Activated T-helper 17 cell treated with anti-CD3 and anti-CD28 coated beads, Interleukin-2, amount 50 U/mL, for 72 hours (primary cell): Measurements from ENCODE around the gene AUH. TPM values are rescaled to one million over a fixed set of nuclear protein-coding genes. Genes with fewer than 3 reads are reported as not detected.

Experiments used
- ATAC-seq: fragments of 150-1000 bp; cut with Tn5 transposase; replicated peaks from 2 replicates; pipeline ENCODE4 v1.10.0; 2021; ENCODE audit warnings: mild to moderate bottlenecking, moderate library complexity
- H3K27ac Mint-ChIP-seq: one replicate; pipeline ENCODE4 v1.8.0; 2022; ENCODE audit warnings: mixed read lengths
- H3K27me3 Mint-ChIP-seq: one replicate; pipeline ENCODE4 v1.8.0; 2022; ENCODE audit warnings: mixed read lengths
- H3K36me3 Mint-ChIP-seq: one replicate; pipeline ENCODE4 v1.8.0; 2022; ENCODE audit warnings: low read depth, mild to moderate bottlenecking, mixed read lengths
- H3K4me1 Mint-ChIP-seq: one replicate; pipeline ENCODE4 v1.8.0; 2022; ENCODE audit warnings: mixed read lengths
- H3K4me3 Mint-ChIP-seq: one replicate; pipeline ENCODE4 v1.8.0; 2022; ENCODE audit warnings: mild to moderate bottlenecking, mixed read lengths
- H3K9me3 Mint-ChIP-seq: one replicate; pipeline ENCODE4 v1.8.0; 2022; ENCODE audit warnings: mixed read lengths
- total RNA-seq, 2 donors: library from RNA; stranded (reverse); gene quantifications; one replicate each; pipeline ENCODE4 v1.2.3, GENCODE V29; 2022

The AUH gene
- total RNA-seq, 2 donors from 2014 or later = 38.2 to 45.7 TPM

DNA sequence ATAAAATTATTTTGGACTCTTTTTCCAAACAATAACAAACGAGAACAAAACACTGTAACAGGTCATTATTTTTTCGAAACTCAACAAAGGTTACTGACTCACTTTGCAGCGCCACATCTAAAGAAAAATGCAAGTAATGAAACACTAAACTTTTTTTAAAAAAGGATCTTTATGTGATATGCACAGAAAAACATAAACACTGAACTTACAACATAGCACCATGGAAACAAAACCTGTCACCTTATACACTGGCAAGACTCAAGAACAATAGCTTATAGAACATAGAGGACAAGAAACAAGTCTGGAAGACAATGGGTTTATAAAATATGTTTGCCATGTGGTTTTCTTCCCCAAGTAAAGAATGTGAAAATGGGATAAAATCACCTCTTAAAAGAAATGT lies 85.2 kb downstream of the AUH start:
- peak overlapping the region; percentile 75 for H3K27ac Mint-ChIP-seq
- no peak overlapping the region for H3K4me3 Mint-ChIP-seq
- H3K4me1 Mint-ChIP-seq = peaks cover 26% of the 10 kb centered on the region
- no peak for ATAC-seq
- H3K9me3 Mint-ChIP-seq = peaks cover 4% of the 10 kb centered on the region
- peaks cover 26% of the 10 kb centered on the region for H3K36me3 Mint-ChIP-seq
- no peaks in the 10 kb centered on the region for H3K27me3 Mint-ChIP-seq

DNA sequence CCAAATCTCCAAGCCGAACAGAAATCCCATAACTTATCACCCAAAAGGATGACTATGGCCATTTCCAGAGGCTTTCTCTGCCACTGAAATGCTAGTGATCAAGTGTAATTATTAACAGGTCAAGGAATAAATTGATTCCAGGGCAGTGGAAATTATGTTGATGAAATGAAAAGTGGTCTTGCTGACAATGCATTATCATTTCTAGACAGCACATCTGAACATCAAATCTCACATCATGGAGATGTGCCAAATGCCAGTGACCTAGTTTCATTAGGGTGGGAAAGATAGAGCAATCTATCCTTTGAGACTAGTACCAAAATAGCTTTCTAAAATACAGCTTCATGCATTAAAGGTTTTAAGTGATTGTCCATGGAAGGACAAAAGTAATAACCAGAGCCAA lies 86.1 kb downstream of the AUH start:
- H3K4me3 Mint-ChIP-seq = no peak overlapping the region
- no peaks in the 10 kb centered on the region for H3K27me3 Mint-ChIP-seq
- H3K27ac Mint-ChIP-seq = no peak overlapping the region
- ATAC-seq = no peak
- H3K4me1 Mint-ChIP-seq = peaks cover 26% of the 10 kb centered on the region
- H3K36me3 Mint-ChIP-seq = peaks cover 17% of the 10 kb centered on the region
- H3K9me3 Mint-ChIP-seq = peaks cover 4% of the 10 kb centered on the region

DNA sequence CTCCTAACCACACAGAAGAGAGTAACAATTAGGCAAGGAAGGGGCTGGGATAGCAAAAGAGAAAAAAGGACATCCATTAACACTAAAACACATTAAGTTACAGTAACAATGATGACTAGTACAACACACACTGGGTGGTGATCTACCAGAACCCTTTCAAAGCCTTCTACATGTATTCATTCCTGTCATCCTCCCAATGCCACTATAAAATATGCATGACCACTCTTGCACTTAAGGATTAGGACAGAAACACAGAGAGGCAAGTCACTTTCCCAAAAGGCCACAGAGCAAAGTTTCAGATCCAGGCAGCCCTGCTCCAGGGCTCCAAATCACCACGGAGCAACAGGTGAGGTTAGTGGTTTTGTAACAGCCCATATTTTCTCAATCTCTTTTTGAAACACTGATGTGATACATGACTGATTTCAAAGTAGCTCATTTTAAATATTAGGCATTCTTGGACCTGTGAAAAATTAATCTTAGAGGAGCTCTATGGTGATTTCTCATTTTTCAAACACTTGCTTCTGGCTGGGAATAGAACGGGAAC lies 86.7 kb downstream of the AUH start:
- Mint-ChIP-seq H3K27me3 (no peaks in the 10 kb centered on the region), H3K27ac (peak overlapping the region; percentile 43), H3K9me3 (peaks cover 4% of the 10 kb centered on the region), H3K4me1 (peaks cover 26% of the 10 kb centered on the region), H3K4me3 (no peak overlapping the region), H3K36me3 (peaks cover 17% of the 10 kb centered on the region)
- peak; percentile 51 for ATAC-seq

DNA sequence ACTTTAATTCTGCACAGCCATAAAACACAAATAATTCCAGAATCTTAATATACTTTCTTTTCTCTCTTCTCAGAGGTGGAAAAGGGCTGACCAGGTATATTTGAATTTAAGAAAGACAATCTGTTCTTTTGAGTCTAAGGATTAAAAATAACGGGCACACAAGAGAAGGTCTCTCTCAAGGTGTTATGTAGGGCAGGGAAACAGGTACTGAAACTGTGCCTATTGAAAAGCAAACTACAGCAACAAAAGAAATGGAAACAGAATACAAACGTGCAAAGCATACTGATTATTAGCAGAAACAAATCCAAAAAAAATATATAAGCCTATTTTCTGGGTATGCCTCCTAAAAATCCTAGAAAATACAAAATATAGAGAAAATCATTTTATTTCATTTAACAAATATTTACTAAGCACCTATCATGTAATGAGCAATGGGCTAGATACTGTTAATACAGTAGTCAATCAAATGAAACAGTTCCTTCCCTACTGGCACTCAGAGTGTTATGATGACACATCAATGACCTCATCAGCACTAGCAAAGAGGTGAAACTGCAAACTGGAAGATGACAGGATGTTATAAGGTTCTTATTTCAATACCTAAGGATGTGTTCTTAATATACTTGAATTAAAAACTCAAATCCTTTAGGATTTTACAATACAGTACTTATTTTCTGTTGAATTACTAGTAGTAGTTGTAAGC lies 87.7 kb downstream of the AUH start:
- no peaks in the 10 kb centered on the region for H3K27me3 Mint-ChIP-seq

DNA sequence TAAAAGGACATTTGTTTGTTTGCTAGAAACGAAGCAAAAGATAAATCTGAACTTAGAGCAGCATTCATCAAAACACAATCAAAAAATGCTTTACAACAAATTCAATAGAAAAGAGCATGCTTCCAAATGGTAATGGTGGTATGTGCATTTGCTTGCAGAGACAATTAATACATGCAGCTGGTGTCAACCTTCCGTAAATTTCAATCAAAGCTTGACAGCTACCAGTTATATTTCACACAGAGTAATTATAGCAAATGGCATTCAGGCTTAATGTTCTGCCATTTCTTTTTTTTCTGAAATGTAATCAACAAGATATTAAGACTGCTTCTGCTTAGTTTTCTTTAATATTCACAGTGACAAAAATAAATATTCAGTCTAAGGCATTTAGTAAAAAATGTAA lies 90.6 kb downstream of the AUH start:
- H3K4me1 Mint-ChIP-seq = peaks cover 23% of the 10 kb centered on the region
- no peaks in the 10 kb centered on the region for H3K9me3 Mint-ChIP-seq
- ATAC-seq = no peak
- H3K4me3 Mint-ChIP-seq = no peak overlapping the region
- peaks cover 16% of the 10 kb centered on the region for H3K36me3 Mint-ChIP-seq
- no peaks in the 10 kb centered on the region for H3K27me3 Mint-ChIP-seq
- no peak overlapping the region for H3K27ac Mint-ChIP-seq

More for the DNA sequence above, 87.7 kb downstream of the AUH start:
- H3K4me1 Mint-ChIP-seq = peaks cover 26% of the 10 kb centered on the region
- ATAC-seq = peak; percentile 96
- H3K27ac Mint-ChIP-seq = peak overlapping the region; percentile 43
- peaks cover 24% of the 10 kb centered on the region for H3K36me3 Mint-ChIP-seq
- no peaks in the 10 kb centered on the region for H3K9me3 Mint-ChIP-seq
- no peak overlapping the region for H3K4me3 Mint-ChIP-seq

DNA sequence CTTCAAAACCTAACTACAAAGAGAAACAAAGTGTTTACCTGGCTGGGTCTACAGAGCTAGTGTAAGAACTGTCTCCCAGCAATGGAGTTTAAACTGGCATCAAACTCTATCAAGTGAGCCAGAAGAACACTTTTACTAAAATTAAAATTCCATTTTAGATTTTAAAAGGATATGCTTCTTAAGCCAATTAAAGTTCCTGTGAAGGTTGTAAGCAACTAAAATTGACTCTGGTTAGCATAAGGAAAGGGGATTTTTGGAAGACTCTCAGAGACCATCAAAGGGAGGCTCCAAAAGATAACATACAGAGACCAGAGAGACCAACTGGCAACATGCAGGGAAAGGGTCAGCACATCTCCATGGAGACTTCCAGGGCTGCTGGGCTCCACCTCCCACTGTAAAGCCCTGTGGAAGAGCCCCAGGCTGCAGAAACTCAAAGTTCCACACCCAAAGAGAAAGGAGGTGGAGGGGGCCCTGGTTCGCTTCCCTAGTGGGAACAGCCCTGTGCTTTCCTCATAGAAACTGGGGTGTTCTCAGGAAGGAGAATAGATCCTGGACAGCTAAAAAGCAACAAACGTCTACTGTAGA lies 91.7 kb downstream of the AUH start:
- Mint-ChIP-seq H3K27ac (no peak overlapping the region), H3K4me1 (peaks cover 16% of the 10 kb centered on the region), H3K36me3 (peaks cover 21% of the 10 kb centered on the region), H3K27me3 (no peaks in the 10 kb centered on the region), H3K9me3 (peaks cover 4% of the 10 kb centered on the region), H3K4me3 (no peak overlapping the region)
- ATAC-seq = no peak

DNA sequence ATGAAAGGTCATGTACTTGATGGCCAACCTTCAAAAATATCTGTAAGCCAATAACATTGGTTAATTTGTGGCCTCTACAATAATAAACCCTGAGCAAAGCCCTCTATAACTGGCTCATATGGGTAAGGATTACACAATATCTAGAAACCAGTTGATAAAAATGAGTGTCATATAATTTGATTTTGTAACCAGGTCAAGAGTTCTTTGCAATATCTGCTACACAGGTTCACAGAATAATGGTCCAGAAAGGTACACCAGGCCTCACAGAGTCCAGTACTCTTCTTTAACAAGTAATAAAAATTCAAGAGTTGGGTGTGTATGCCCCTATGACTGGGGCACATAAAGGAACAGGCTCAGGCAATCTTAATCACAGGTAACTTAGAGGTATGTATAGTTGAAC lies 95.3 kb downstream of the AUH start:
- no peaks in the 10 kb centered on the region for H3K4me1 Mint-ChIP-seq
- H3K9me3 Mint-ChIP-seq = peaks cover 14% of the 10 kb centered on the region
- ATAC-seq = no peak
- no peak overlapping the region for H3K4me3 Mint-ChIP-seq
- no peak overlapping the region for H3K27ac Mint-ChIP-seq
- peaks cover 37% of the 10 kb centered on the region for H3K36me3 Mint-ChIP-seq
- no peaks in the 10 kb centered on the region for H3K27me3 Mint-ChIP-seq

DNA sequence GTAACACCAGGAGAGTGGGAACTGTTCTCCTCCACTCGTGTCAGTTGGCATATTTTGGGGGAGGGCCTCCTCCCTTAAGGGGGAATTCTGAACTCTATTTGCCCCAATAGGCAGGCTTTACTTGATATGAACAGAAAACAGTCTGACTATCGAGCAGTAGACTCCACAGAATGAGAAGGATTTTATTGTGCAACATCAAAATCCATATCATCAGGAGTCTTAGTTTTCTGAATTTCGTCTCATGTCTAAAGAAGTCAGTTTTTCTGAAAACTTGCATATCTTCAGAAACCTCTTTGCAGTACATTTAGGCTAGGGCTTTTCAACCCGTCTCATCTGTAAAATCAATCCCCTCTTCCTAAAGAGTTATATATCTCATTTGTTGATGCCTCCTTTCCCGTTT lies 96.2 kb downstream of the AUH start:
- H3K27me3 Mint-ChIP-seq = no peaks in the 10 kb centered on the region
- no peaks in the 10 kb centered on the region for H3K4me1 Mint-ChIP-seq
- H3K27ac Mint-ChIP-seq = no peak overlapping the region
- H3K4me3 Mint-ChIP-seq = no peak overlapping the region
- ATAC-seq = no peak
- peaks cover 14% of the 10 kb centered on the region for H3K9me3 Mint-ChIP-seq
- H3K36me3 Mint-ChIP-seq = peaks cover 42% of the 10 kb centered on the region

DNA sequence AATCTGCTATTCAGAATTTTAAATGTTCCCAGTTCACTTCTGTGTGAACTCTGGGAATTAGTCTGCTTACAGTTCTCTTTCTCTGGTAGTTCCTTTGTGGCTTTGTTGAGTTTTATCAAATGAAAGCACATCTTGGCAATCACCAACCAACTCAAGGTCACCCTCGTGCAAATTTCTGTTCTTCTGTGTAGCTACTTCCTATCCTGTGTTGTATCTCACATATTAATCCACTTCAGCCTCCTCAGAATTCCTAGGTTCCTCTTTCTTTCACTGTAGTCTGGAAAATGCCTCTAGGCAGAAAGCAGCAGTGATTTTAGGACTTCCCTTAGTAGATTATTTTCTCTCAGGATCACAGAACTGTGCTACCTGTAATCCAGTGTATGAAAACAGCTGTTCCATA lies 100.3 kb downstream of the AUH start:
- H3K9me3 Mint-ChIP-seq = peaks cover 14% of the 10 kb centered on the region
- no peak overlapping the region for H3K4me3 Mint-ChIP-seq
- no peak overlapping the region for H3K27ac Mint-ChIP-seq
- no peaks in the 10 kb centered on the region for H3K27me3 Mint-ChIP-seq
- no peak for ATAC-seq
- H3K4me1 Mint-ChIP-seq = peaks cover 12% of the 10 kb centered on the region
- H3K36me3 Mint-ChIP-seq = peaks cover 41% of the 10 kb centered on the region

DNA sequence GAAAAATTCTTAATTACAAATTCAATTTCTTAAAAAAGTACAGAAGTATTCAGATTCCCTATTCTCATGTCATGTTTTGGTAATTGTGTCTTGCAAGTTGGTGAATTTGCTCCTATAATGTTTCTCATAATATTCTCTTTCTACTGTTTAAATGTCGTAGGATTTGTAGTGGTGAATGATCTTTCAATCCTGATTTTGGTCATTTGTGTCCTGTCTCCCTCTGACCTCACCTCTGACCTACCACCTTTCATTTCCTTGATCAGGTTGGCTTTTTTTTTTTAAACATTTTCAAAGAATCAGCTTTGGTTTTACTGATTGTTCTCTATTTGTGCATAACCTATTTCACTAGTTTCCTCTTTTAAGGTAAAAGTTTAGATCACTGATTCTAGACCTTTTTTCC lies 102.6 kb downstream of the AUH start:
- ATAC-seq = peak; percentile 91

DNA sequence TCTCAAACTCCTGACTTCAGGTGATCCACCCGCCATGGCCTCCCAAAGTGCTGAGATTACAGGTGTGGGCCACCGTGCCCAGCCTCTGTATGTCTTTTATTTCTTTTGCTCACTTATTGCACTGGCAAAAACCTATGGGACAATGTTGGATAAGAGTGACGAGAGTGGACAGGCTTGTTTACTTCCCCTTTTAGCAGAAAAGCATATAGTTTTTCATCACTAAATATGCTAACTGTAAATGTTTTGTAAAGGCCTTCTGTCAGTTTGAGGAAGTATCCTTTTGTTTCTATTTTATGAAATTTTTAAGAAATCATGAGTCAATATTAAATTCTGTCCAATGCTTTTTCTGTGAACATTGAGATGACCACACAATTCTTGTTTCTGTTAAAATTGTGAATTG lies 103.3 kb downstream of the AUH start:
- ATAC-seq = no peak
- Mint-ChIP-seq H3K4me1 (peaks cover 19% of the 10 kb centered on the region), H3K27me3 (no peaks in the 10 kb centered on the region), H3K36me3 (peaks cover 20% of the 10 kb centered on the region), H3K4me3 (no peak overlapping the region), H3K9me3 (no peaks in the 10 kb centered on the region), H3K27ac (no peak overlapping the region)

More for the DNA sequence above, 102.6 kb downstream of the AUH start:
- Mint-ChIP-seq H3K27ac (peak overlapping the region; percentile 60), H3K4me1 (peaks cover 16% of the 10 kb centered on the region), H3K36me3 (peaks cover 27% of the 10 kb centered on the region), H3K27me3 (no peaks in the 10 kb centered on the region), H3K9me3 (peaks cover 4% of the 10 kb centered on the region), H3K4me3 (peak overlapping the region; percentile 6)

DNA sequence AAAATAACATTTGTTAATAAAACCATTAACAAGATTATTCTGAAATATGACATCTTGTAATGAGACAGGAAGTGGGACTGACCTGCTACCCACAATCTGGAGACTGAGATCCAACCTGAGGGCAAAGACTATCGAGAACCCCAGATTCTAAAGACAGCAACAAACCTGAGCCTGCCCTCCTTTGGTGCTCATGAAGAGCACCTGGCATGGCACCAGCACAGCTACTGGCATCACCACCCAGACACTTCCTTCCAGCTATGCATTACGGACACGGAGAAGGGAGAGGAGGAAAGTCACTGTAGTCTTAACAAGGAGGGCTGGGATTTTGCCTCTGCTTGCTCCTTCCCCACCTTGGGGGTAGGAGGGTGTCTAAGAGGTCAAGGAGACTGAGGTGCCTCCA lies 105.5 kb downstream of the AUH start:
- no peaks in the 10 kb centered on the region for H3K27me3 Mint-ChIP-seq
- H3K36me3 Mint-ChIP-seq = peaks cover 25% of the 10 kb centered on the region
- no peaks in the 10 kb centered on the region for H3K9me3 Mint-ChIP-seq
- ATAC-seq = peak; percentile 15
- peaks cover 19% of the 10 kb centered on the region for H3K4me1 Mint-ChIP-seq
- H3K27ac Mint-ChIP-seq = peak overlapping the region; percentile 32
- H3K4me3 Mint-ChIP-seq = no peak overlapping the region

DNA sequence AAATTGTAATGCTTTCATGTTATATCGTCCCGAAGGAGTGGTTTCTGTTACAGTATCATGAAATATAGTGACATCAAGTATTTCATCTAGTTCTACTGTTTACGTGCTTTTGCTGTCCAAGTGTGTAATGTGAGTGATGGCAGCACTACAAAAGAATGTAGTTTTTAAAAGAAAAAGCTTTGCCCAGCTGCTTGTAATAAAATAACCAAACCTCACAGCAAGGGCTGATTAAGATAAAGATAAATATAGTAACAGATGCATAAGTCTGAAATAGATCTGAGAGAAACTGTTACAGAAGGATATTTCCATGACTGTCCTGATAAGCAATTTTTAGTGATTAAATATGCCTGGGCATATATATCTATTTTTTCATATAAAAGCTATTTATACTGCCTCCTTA lies 106.4 kb downstream of the AUH start:
- no peak for ATAC-seq
- Mint-ChIP-seq H3K27ac (no peak overlapping the region), H3K9me3 (no peaks in the 10 kb centered on the region), H3K4me1 (peaks cover 18% of the 10 kb centered on the region), H3K4me3 (no peak overlapping the region), H3K36me3 (peaks cover 18% of the 10 kb centered on the region), H3K27me3 (no peaks in the 10 kb centered on the region)

DNA sequence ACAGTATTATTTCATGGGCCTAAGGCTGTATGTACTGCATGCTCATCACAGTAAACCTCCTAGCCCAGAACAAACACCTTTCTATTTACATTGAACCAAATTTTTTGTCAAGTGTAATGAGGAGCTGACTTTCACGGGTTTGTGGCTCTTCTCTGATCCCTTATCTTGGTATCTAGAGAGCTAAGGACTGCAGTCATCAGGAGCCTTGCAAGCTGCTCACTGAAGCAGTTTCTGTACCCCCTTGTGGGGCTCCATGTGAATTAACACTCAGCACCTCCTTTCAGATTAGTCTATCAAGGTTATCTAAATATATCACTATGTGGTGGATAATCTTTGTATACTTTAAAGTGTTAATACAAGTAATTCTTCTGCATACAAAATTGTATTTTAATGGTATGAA lies 108.2 kb downstream of the AUH start:
- Mint-ChIP-seq H3K4me3 (no peak overlapping the region), H3K27ac (no peak overlapping the region), H3K9me3 (no peaks in the 10 kb centered on the region), H3K27me3 (no peaks in the 10 kb centered on the region), H3K36me3 (peaks cover 6% of the 10 kb centered on the region), H3K4me1 (peaks cover 7% of the 10 kb centered on the region)
- ATAC-seq = peak; percentile 45

DNA sequence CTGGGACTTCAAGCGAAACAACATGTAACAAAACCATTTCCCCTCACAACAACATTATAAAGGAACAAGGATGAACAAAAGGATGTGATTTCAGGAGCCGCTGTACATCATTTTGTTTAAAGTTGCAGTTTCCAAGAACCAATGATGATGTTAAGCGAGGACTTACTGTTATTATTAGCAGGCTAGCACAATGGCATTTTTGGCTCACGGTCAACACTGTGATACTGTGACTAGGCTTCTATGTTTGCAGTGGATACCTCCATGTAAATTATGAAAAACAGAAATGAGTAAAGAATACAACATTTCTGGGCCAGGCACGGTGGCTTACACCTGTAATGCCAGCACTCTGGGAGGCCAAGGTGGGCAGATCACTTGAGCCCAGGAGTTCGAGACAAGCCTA lies 113.0 kb downstream of the AUH start:
- H3K27ac Mint-ChIP-seq = no peak overlapping the region
- H3K4me1 Mint-ChIP-seq = peaks cover 23% of the 10 kb centered on the region
- H3K36me3 Mint-ChIP-seq = peaks cover 11% of the 10 kb centered on the region
- no peaks in the 10 kb centered on the region for H3K9me3 Mint-ChIP-seq
- no peak overlapping the region for H3K4me3 Mint-ChIP-seq
- ATAC-seq = no peak
- no peaks in the 10 kb centered on the region for H3K27me3 Mint-ChIP-seq
